Renal cortical epithelial cell (primary cell): ENCODE measurements around the gene VWC2L. TPM values are rescaled to one million over a fixed set of nuclear protein-coding genes. Genes with fewer than 3 reads are reported as not detected.
A peak's percentile ranks its signal among the peaks of the same experiment; 100 is the strongest.

Experiments used
- DNase-seq: peaks from one replicate; pipeline ENCODE4 v3.0.0-alpha.2; 2011; ENCODE audit warnings: low read depth
- total RNA-seq: library from RNA; depleted of rRNA; stranded (reverse); fragments of >200 nt; gene quantifications from 2 replicates; pipeline ENCODE4 v1.2.3, GENCODE V29; 2014

Gene VWC2L
- 0.15 TPM in 1 of 2 replicates, not detected in the other for total RNA-seq

GRCh38 chr2:214410918-214411554, at the start of gene VWC2L:
VWC2L (plus strand) TSS chr2:214411054; CDS start chr2:214414194, 3,140 bp downstream.
- peak; percentile 73 for DNase-seq

- no peak for DNase-seq
These were observed 49.7 kb upstream of the VWC2L start for GRCh38 chr2:214361116-214361515.

DNA sequence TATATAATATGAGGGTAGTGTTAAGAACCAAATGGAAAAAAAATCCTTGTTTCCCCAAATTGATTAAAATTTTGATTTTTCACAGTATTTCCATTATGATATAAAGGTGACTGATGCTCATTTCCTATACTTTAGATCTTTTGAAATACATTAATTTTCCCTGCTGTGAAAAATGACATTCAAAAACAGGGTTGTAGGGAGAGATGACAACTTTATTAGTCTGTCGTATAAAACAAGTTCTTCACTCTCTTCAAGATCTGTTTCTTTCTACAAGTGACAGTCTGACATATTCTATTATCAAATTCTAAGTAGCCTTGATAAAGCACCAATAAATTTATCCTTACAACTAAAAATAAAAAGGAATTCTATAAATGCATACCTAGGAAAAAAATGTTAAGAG, 45.3 kb upstream of the VWC2L start:
- no peak for DNase-seq

DNA sequence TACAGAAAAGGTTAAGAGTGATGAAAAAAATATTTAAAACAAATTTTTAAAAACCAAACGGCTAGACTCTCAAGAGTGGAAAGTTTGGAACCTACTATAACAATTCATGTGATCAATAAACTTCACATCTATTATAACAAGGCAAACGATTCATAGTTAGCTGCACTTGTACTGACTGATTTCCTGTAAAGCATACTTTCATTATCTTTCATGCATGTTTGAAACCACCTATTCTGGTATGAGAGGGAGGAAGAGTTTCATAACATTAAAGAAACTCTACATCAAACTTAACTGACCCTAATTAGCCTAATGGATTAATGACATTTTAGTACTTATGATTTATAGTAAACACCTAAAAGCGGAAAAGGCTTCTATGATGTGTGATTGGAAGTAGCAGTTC, 43.7 kb upstream of the VWC2L start:
- no peak for DNase-seq

- no peak for DNase-seq
These were observed 34.1 kb upstream of the VWC2L start for GRCh38 chr2:214376618-214377285.

DNA sequence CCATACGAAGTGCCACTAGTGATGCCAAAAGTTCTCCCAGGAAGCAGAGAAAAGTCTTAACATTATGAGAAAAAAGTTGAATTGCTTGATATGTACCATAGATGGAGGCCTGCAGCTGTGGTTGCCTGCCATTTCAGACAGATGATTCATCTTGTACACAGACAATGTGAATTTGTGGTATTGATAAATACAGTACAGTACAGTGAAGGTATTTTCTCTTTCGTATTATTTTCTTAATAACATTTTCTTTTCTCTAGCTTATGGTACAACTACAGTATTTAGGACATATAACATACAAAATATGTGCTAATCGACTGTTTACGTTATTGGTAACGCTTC, 33.6 kb upstream of the VWC2L start:
- no peak for DNase-seq

- DNase-seq = no peak
These were observed 32.3 kb upstream of the VWC2L start for GRCh38 chr2:214378455-214379103.

GRCh38 chr2:214379227-214379626, 31.6 kb upstream of the VWC2L start:
- no peak for DNase-seq

GRCh38 chr2:214380681-214381080, 30.2 kb upstream of the VWC2L start:
- no peak for DNase-seq

DNA sequence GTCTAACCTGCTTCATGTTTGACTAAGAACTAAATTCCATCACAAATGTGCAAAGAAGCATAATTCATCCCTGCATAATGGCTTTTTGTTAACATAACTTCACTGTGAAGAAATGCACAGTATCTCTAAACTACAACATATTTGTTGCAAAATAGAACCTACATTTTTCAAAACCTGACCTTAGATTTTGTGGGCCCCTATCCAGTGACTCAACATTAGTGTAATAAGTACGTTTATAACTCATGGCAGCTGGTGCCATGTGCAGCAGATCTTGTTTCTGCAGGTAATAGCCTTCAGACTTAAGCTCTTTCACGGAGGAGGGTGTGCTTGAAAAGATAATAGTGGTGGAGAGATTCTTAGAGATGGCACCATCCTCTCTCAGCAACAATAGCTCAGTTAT, 28.6 kb upstream of the VWC2L start:
- DNase-seq = no peak

GRCh38 chr2:214386720-214387119, 24.1 kb upstream of the VWC2L start:
- DNase-seq = no peak

DNA sequence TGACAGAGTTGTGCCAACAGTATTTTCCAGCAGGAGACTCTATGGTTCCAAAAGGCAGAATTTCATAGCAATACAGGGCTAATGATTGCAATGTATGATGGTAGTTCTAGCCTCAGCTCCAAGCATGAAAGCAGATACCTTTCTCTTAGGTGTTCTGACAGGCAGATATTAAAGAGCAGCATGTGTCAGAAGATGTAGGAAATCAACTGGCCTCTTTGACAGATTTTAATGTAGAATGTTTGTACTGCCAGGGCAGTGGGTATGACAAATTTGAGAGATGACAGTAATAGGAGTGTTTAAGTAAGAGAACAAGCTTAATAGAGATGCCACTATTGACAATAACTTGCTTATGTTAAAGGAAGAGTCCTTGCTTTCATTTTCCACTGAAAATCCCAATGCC, 21.5 kb upstream of the VWC2L start:
- no peak for DNase-seq

DNA sequence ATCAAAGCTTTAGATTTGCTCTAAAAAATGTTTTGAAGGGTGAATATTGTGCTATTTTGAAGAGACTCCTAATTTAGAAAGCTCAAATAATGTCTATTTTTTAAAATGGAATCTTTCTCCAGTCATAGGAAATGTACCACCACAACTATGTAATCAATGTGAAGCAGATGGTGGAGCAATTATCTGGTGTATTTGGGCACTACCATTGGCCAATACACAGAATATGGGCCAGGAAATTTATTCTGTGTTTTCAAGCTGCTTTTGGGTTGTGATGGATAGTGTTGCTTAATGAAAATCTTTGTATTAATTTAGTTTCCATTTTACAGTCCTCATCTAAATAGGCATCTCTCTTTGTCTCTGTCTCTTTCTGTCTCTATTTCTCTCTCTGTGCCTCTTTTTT, 17.1 kb upstream of the VWC2L start:
- DNase-seq = no peak

GRCh38 chr2:214395040-214395439, 15.8 kb upstream of the VWC2L start:
- peak; percentile 32 for DNase-seq

- DNase-seq = no peak
These were observed 9.3 kb upstream of the VWC2L start for GRCh38 chr2:214401580-214401979.

- no peak for DNase-seq
These were observed 602 bp upstream of the VWC2L start for GRCh38 chr2:214410128-214410775.

DNA sequence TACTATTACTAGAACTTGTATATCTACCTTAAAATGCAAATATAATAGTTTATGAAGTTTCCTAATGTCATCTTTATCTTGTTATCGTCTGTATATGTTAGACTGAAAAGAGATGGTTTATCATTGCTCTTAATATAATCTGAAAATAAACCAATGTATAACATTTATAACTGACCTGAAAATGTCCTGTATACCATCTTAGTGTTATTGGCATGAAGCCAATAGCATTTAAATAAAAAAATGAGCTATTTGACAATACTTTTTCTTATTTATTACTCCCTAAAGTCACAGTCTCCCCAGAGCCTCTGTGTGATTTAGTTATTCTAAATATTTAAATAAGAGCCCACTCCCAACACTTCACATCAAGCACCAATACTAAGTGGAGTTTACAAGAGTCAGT, 1.8 kb downstream of the VWC2L start:
- DNase-seq = no peak

- DNase-seq = no peak
These were observed 25.6 kb downstream of the VWC2L start for GRCh38 chr2:214436470-214436869.

DNA sequence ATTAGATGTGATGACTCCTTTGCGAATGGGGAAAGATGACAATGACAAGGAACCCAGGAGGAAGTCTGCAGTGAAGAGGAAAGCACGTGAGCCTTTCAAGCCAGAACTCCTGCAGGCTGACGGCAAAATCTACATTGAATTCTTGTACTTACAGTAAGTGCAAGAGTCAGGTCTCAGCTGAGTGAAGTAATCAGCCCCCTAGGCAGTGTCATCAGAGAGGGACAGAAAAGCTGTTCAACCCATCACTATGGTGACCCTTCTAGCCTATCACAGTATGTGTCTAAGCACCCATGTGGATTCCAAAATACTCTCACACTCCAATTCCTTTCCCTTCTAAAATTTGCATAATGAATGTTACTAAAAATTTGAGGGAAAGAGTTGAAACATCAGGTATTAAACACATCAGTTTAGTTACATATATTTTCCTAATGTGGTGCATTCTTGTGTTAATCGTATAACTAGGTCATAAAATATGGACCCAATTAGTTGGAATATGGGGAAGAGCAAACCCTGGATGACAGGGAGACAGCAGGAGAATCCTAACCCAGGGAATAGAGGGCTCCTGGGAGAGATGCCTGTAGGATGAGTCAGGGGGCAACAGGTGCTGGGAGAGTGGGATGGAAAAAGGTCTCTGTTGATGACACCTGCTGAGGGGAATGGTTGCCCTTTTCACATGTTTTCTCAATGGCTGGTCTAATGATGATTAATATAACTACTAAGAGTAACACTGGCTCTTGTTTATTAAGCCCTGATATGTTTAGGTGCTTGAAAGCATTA, 39.5 kb downstream of the VWC2L start:
- DNase-seq = no peak

- no peak for DNase-seq
These were observed 40.8 kb downstream of the VWC2L start for GRCh38 chr2:214451516-214452275.
